D721Med (cell line): ENCODE results near the gene NLRC5.
"Not testable (repeated sequence)": the region's sequence is repeated elsewhere in the genome, so short reads cannot be mapped to it uniquely, and the experiment has no call there.

Source experiments
- DNase-seq: peaks from one replicate; pipeline ENCODE4 v3.0.0; 2011; ENCODE audit warnings: low spot score; ENCODE audit not compliant: insufficient read length
- FAIRE-seq: peaks from 2 replicates; lab custom pipeline; 2011; peaks lifted over from hg19 to GRCh38; lab: Jason Lieb, UNC
- TF ChIP-seq, protein P1 (sequence below): IDR thresholded peaks from 2 replicates; pipeline ENCODE4 v1.5.1; 2012; ENCODE audit warnings: mild to moderate bottlenecking, control low read depth; ENCODE audit not compliant: insufficient read depth; ENCODE audit errors: missing control alignments

Gene NLRC5

GRCh38 chr16:56989988-56990387 lies 631 bp downstream of the NLRC5 start:
- FAIRE-seq (no peak), DNase-seq (no peak)
- TF ChIP-seq, protein P1, sequence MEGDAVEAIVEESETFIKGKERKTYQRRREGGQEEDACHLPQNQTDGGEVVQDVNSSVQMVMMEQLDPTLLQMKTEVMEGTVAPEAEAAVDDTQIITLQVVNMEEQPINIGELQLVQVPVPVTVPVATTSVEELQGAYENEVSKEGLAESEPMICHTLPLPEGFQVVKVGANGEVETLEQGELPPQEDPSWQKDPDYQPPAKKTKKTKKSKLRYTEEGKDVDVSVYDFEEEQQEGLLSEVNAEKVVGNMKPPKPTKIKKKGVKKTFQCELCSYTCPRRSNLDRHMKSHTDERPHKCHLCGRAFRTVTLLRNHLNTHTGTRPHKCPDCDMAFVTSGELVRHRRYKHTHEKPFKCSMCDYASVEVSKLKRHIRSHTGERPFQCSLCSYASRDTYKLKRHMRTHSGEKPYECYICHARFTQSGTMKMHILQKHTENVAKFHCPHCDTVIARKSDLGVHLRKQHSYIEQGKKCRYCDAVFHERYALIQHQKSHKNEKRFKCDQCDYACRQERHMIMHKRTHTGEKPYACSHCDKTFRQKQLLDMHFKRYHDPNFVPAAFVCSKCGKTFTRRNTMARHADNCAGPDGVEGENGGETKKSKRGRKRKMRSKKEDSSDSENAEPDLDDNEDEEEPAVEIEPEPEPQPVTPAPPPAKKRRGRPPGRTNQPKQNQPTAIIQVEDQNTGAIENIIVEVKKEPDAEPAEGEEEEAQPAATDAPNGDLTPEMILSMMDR: no peak

GRCh38 chr16:56990407-56991286 lies 1.3 kb downstream of the NLRC5 start:
- FAIRE-seq: no peak
- no peak for DNase-seq
- TF ChIP-seq, protein P1: no peak

DNA sequence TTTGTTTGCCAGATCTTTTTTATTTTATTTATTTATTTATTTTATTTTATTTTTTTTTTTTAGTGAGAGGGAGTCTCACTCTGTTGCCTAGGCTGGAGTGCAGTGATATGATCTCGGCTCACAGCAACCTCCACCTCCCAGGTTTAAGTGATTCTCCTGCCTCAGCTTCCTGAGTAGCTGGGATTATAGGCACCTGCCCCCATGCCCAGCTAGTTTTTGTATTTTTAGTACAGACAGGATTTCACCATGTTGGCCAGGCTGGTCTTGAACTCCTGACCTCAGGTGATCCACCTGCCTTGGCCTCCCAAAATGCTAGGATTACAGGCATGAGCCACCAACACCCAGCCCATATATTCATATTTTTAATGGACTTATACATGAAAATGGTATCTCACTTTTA lies 3.1 kb downstream of the NLRC5 start:
- DNase-seq, FAIRE-seq: not testable (repeated sequence)

GRCh38 chr16:56993204-56993603 lies 3.8 kb downstream of the NLRC5 start:
- FAIRE-seq: no peak
- DNase-seq: no peak

GRCh38 chr16:56994311-56994710 lies 5.0 kb downstream of the NLRC5 start:
- FAIRE-seq (no peak), DNase-seq (no peak)
- TF ChIP-seq, protein P1: no peak

More at GRCh38 chr16:56993204-56993603, 3.8 kb downstream of the NLRC5 start:
- TF ChIP-seq, protein P1: no peak

DNA sequence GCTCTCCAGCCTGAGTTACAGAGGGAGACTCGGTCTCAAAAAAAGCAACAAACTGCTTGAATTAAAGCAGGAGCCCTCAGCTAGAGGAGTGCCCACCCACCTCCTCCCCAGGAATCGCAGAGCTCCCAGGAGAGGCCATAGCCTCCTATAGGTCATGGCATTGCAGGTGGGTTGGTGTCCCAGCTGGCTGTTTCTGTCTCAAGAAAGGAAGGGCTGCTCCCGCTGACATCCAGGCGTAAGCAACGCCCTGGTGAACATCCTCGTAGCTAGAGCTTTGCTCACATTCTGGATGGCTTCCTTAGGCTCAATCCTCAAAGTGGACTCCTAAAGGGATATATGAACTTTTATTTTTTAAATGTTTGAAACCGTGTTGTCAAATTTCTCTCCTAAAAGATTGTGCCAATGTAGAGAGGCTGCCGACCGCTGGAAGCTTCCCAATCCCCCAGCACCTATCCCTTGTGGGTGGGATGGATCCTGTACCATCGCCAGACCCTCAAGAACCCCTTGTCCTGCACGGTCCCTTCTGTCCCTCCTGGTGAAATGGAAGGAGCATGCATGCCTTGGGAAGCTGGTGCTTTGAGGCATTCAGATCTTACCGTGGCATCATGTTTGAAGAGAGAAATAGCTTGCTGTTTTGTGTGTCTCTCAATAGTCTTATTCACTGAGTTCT lies 5.9 kb downstream of the NLRC5 start:
- no peak for FAIRE-seq
- TF ChIP-seq, protein P1: no peak
- no peak for DNase-seq

DNA sequence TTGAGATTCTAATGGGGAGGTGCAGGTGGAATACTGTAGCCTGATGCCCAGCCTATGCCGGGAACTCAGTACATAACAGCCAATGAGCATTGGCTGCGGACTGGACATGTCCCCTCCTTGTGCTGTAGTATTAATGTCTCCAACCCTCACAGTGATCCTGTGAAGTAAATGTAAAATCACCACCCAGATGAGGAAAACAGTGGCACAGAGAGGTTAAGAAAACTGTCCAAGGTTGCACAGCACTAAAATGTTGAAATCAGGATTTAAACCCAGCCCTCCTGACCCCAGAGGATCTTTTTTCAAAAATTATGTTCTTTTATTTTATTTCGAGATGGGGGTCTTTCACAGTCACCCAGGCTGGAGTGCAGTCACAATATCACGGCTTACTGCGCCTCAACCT lies 7.9 kb downstream of the NLRC5 start:
- FAIRE-seq: no peak
- TF ChIP-seq, protein P1: no peak
- no peak for DNase-seq
